Parathyroid adenoma (tissue), 2 donors: ENCODE results near the gene TNFRSF13B.

ENCODE experiments used
- H2AFZ ChIP-seq: fragments of 300-600 bp; sonication (generic); one replicate; pipeline ENCODE4 v1.7.0; 2017; ENCODE audit warnings: antibody characterized with exemption, mild to moderate bottlenecking
- H3K27ac ChIP-seq: fragments of 300-600 bp; sonication (generic); one replicate; pipeline ENCODE4 v1.7.0; 2017
- H3K27me3 ChIP-seq: fragments of 300-600 bp; sonication (generic); one replicate; pipeline ENCODE4 v1.7.0; 2017; ENCODE audit warnings: low read length; ENCODE audit not compliant: control insufficient read depth, insufficient read depth
- H3K36me3 ChIP-seq: fragments of 300-600 bp; sonication (generic); one replicate; pipeline ENCODE4 v1.7.0; 2017; ENCODE audit warnings: low read length; ENCODE audit not compliant: control insufficient read depth, insufficient read depth
- H3K4me1 ChIP-seq: fragments of 300-600 bp; sonication (generic); one replicate; pipeline ENCODE4 v1.7.0; 2017; ENCODE audit warnings: control low read depth
- H3K4me2 ChIP-seq: fragments of 300-600 bp; sonication (generic); one replicate; pipeline ENCODE4 v1.7.0; 2017; ENCODE audit warnings: low read length
- H3K4me3 ChIP-seq: fragments of 300-600 bp; sonication (generic); one replicate; pipeline ENCODE4 v1.7.0; 2017; ENCODE audit warnings: low read depth, low read length
- H3K79me2 ChIP-seq: fragments of 300-600 bp; sonication (generic); one replicate; pipeline ENCODE4 v1.7.0; 2017; ENCODE audit warnings: control low read depth
- H3K9ac ChIP-seq: fragments of 300-600 bp; sonication (generic); one replicate; pipeline ENCODE4 v1.7.0; 2017; ENCODE audit warnings: mild to moderate bottlenecking
- H3K9me3 ChIP-seq: fragments of 300-600 bp; sonication (generic); one replicate; pipeline ENCODE4 v1.7.0; 2017; ENCODE audit warnings: low read length; ENCODE audit not compliant: control insufficient read depth
- CTCF ChIP-seq: fragments of 300-600 bp; sonication (generic); IDR thresholded peaks from one replicate; pipeline ENCODE4 v1.7.0; 2017; ENCODE audit warnings: antibody characterized with exemption, mild to moderate bottlenecking
- donor health status: primary hyperparathyroidism.

Gene TNFRSF13B

DNA sequence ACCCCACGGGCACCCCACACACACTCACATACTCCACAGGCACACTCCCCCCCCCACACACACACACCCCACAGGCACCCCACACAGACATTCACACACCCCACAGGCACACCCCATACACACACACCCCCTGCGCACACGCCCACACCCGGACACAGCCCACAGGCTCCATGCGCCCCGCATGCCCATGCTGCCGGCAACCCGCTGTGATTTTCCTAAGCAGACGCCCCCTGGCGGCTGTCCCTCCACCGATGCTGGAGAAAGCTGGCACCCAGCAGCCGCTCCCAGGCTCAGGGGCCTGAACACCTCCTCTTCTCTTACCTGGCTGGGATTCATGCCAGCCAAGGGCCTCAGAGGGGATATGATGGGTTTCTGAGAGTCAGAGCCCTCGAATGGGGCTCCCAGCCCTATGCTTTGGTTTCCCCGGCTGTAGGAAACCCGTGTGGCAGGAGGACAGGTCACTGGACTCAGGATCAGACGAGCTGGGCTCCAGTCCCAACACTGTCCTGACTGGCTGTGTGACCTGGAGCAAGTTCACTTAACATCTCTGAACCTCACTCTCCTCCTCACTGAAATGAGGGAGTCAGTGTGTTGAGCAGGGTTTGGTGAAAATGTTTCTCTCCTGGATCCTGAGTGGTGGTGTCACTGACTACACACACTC lies 19.6 kb upstream of the TNFRSF13B start:
- no peak overlapping the region for H3K9ac ChIP-seq
- peaks cover 3% of the 10 kb centered on the region for H3K4me1 ChIP-seq
- H2AFZ ChIP-seq, result peak overlapping the region; percentile 70
- H3K79me2 ChIP-seq, result no peaks in the 10 kb centered on the region
- H3K36me3 ChIP-seq, result no peaks in the 10 kb centered on the region
- peak; percentile 86 for TF ChIP-seq CTCF
- no peak overlapping the region for H3K4me2 ChIP-seq
- H3K27ac ChIP-seq, result no peak overlapping the region
- no peaks in the 10 kb centered on the region for H3K27me3 ChIP-seq
- H3K9me3 ChIP-seq, result no peaks in the 10 kb centered on the region
- no peak overlapping the region for H3K4me3 ChIP-seq

- Histone ChIP-seq H3K4me1 (peaks cover 3% of the 10 kb centered on the region), H3K4me3 (no peak overlapping the region)
These were observed 18.3 kb upstream of the TNFRSF13B start for GRCh38 chr17:16989953-16990860.

DNA sequence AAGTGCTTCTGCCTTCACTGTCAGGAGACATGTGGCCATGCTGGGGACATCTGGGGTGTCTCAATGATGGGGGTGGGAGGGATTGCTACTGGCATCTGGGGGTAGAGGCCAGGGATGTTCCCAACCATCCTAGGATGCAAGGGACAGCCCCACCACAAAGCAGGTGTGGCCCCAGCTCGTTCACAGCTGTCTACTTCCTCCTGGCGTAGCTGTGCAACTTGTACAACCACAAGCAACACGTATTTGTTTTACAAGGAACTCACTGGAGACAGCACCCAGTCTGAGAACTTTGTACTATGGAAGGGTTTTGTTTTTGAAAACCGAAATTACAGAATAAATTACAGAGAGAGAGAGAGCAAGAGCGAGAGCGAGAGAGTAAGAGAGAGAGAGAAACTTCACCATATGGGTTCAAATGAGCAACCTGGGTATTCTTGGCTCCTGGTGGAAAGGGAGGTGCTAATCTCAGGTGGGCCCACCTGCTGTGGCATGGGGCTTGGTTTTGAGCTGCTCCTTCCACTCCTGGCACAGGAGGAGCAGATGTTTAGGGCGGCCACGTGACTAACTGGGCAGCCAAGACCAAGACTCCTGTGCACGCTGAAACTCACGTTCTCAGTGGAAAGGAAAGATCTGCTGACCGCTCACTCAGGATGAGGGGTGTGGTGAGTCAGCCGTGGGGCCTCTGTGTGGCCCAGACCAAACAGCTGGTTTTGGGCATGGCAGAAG lies 17.5 kb upstream of the TNFRSF13B start:
- peaks cover 3% of the 10 kb centered on the region for H3K4me1 ChIP-seq
- H2AFZ ChIP-seq, result no peak overlapping the region
- no peaks in the 10 kb centered on the region for H3K79me2 ChIP-seq
- no peak overlapping the region for H3K9ac ChIP-seq
- H3K4me2 ChIP-seq, result no peak overlapping the region
- no peaks in the 10 kb centered on the region for H3K36me3 ChIP-seq
- TF ChIP-seq CTCF, result no peak
- H3K9me3 ChIP-seq, result no peaks in the 10 kb centered on the region
- no peaks in the 10 kb centered on the region for H3K27me3 ChIP-seq
- no peak overlapping the region for H3K27ac ChIP-seq
- no peak overlapping the region for H3K4me3 ChIP-seq

More at GRCh38 chr17:16989953-16990860, 18.3 kb upstream of the TNFRSF13B start:
- TF ChIP-seq CTCF, result no peak
- Histone ChIP-seq H3K9me3 (no peaks in the 10 kb centered on the region), H2AFZ (no peak overlapping the region), H3K36me3 (no peaks in the 10 kb centered on the region), H3K27ac (no peak overlapping the region), H3K27me3 (no peaks in the 10 kb centered on the region), H3K9ac (no peak overlapping the region), H3K4me2 (no peak overlapping the region), H3K79me2 (no peaks in the 10 kb centered on the region)

- no peak overlapping the region for H3K4me2 ChIP-seq
- no peak overlapping the region for H3K27ac ChIP-seq
- no peaks in the 10 kb centered on the region for H3K36me3 ChIP-seq
- no peak overlapping the region for H2AFZ ChIP-seq
- H3K27me3 ChIP-seq, result no peaks in the 10 kb centered on the region
- H3K9ac ChIP-seq, result no peak overlapping the region
- no peaks in the 10 kb centered on the region for H3K79me2 ChIP-seq
- H3K4me1 ChIP-seq, result peaks cover 3% of the 10 kb centered on the region
- H3K9me3 ChIP-seq, result no peaks in the 10 kb centered on the region
- TF ChIP-seq CTCF, result no peak
- no peak overlapping the region for H3K4me3 ChIP-seq
These were observed 16.9 kb upstream of the TNFRSF13B start for GRCh38 chr17:16988749-16989229.
